OCI-LY7 (cell line): Measurements from ENCODE around the gene FMNL2.

ENCODE experiments used
- CTCF ChIP-seq: fragments of 200-600 bp; sonication (generic); conservative IDR thresholded peaks from 2 replicates; pipeline ENCODE4 v1.5.1; 2014; ENCODE audit warnings: mild to moderate bottlenecking, antibody characterized with exemption, low read length, moderate library complexity, mixed read lengths
- EZH2phosphoT487 ChIP-seq: fragments of 200-600 bp; sonication (generic); IDR thresholded peaks from 2 replicates; pipeline ENCODE4 v1.6.1; 2018; ENCODE audit warnings: low read depth, borderline replicate concordance, mild to moderate bottlenecking, mixed run types, antibody characterized with exemption, low read length, moderate library complexity, mixed read lengths

- TF ChIP-seq CTCF, result no peak
- no peak for TF ChIP-seq EZH2phosphoT487
These were observed 99.6 kb downstream of the FMNL2 start for GRCh38 chr2:152434395-152435182.
